ENCODE results near the gene CATSPERB. TPM values are rescaled to one million over a fixed set of nuclear protein-coding genes. Genes with fewer than 3 reads are reported as not detected.
"Not testable (repeated sequence)": the region's sequence is repeated elsewhere in the genome, so short reads cannot be mapped to it uniquely, and the experiment has no call there.

CATSPERB gene
- total RNA-seq, 1 donor from 2014 or later = 3.0 TPM

- intact Hi-C loops (cut with DNase I) = no loop called here
- H3K27ac ChIP-seq = no peak overlapping the region
- H3K4me1 ChIP-seq = no peaks in the 10 kb centered on the region
- DNase-seq (no peak), ATAC-seq (peak; percentile 78)
- no peaks in the 10 kb centered on the region for H3K27me3 ChIP-seq
- TF ChIP-seq, protein P1, sequence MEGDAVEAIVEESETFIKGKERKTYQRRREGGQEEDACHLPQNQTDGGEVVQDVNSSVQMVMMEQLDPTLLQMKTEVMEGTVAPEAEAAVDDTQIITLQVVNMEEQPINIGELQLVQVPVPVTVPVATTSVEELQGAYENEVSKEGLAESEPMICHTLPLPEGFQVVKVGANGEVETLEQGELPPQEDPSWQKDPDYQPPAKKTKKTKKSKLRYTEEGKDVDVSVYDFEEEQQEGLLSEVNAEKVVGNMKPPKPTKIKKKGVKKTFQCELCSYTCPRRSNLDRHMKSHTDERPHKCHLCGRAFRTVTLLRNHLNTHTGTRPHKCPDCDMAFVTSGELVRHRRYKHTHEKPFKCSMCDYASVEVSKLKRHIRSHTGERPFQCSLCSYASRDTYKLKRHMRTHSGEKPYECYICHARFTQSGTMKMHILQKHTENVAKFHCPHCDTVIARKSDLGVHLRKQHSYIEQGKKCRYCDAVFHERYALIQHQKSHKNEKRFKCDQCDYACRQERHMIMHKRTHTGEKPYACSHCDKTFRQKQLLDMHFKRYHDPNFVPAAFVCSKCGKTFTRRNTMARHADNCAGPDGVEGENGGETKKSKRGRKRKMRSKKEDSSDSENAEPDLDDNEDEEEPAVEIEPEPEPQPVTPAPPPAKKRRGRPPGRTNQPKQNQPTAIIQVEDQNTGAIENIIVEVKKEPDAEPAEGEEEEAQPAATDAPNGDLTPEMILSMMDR (IDR thresholded peaks at IDR 0.05) = no peak
- no peak overlapping the region for H3K4me3 ChIP-seq
- no peaks in the 10 kb centered on the region for H3K36me3 ChIP-seq
- no peaks in the 10 kb centered on the region for H3K9me3 ChIP-seq
Measured at GRCh38 chr14:91693346-91693745, 38.5 kb downstream of the CATSPERB start.

DNA sequence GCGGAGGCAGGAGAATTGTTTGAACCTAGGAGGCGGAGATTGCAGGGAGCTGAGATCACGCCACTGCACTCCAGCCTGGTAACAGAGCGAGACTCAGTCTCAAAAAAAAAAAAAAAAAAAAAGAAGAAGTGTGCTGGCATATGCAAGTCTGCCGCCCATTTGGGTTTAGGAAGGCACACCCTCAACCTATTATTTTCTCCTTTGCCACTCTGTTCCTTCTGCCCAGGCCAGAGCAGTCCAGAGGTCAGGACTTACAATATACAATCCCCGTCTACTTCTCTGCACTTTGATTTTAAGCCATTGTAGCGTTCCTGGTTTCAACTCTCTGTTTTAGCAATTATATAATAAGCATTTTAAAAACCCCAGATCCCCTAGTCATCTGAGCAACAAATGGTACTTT is 39.8 kb downstream of the CATSPERB start:
- H3K36me3 ChIP-seq = no peaks in the 10 kb centered on the region
- no peaks in the 10 kb centered on the region for H3K4me1 ChIP-seq
- TF ChIP-seq, protein P1 (IDR thresholded peaks at IDR 0.05) = no peak
- no peaks in the 10 kb centered on the region for H3K27me3 ChIP-seq
- intact Hi-C loops (cut with DNase I) = no loop called here
- DNase-seq (no peak), ATAC-seq (peak; percentile 58)
- H3K27ac ChIP-seq = no peak overlapping the region
- H3K4me3 ChIP-seq = no peak overlapping the region
- H3K9me3 ChIP-seq = no peaks in the 10 kb centered on the region

DNA sequence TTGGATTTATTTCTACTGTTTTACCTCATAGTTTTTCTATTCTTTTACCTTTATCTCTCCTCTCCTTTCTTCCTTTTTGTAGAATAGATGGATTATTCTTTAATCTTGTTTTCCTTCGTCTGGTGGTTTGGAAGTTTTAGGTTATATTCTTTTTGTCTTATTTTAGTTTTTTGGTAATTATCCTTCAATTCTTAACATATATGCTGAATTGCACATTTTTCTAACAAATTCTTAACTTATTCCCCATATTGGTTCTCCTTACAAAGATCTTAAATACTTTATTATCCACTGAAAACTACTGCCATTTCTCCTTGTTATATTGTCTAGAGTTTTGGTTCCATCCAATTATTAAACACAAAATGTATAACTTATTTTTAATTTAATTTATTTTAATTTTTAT is 42.3 kb downstream of the CATSPERB start:
- TF ChIP-seq, protein P1 (IDR thresholded peaks at IDR 0.05) = no peak
- H3K9me3 ChIP-seq = no peaks in the 10 kb centered on the region
- no peak overlapping the region for H3K27ac ChIP-seq
- ATAC-seq (no peak), DNase-seq (no peak)
- H3K4me1 ChIP-seq = no peaks in the 10 kb centered on the region
- intact Hi-C loops (cut with DNase I) = no loop called here
- H3K27me3 ChIP-seq = no peaks in the 10 kb centered on the region
- H3K4me3 ChIP-seq = no peak overlapping the region
- no peaks in the 10 kb centered on the region for H3K36me3 ChIP-seq

GRCh38 chr14:91687436-91687835 is 44.5 kb downstream of the CATSPERB start:
- H3K36me3 ChIP-seq; ATAC-seq; DNase-seq; H3K27ac ChIP-seq; intact Hi-C loops (cut with DNase I); H3K4me1 ChIP-seq; H3K27me3 ChIP-seq; H3K4me3 ChIP-seq; H3K9me3 ChIP-seq: not testable (repeated sequence)

DNA sequence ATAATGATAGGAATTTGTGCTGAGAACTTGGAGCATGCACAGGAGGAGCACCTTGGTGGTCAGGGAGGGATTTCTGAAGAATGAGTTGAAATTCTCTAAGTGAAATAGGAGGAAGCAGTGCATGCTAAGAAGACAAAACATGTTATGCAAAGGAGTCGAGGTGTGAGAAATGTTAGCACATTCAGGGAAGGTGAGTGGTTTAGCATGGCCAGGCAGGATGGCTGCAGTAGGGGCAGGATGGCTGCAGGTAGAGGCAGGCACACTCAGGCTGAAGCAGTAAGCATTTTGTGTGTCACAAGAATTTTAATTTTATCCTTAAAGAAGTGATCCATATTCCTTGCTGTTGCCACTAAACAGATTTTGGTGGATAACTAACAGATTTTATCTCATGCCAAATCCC is 46.3 kb downstream of the CATSPERB start:
- intact Hi-C loops (cut with DNase I) = no loop called here

GRCh38 chr14:91681893-91682563 is 49.9 kb downstream of the CATSPERB start:
- H3K27ac ChIP-seq = no peak overlapping the region
- no peak overlapping the region for H3K4me3 ChIP-seq
- H3K36me3 ChIP-seq = no peaks in the 10 kb centered on the region
- no peak for ATAC-seq
- H3K9me3 ChIP-seq = no peaks in the 10 kb centered on the region
- H3K4me1 ChIP-seq = no peaks in the 10 kb centered on the region
- TF ChIP-seq, protein P1 (IDR thresholded peaks at IDR 0.05) = no peak
- intact Hi-C loops (cut with DNase I) = no loop called here
- no peaks in the 10 kb centered on the region for H3K27me3 ChIP-seq
- no peak for DNase-seq

More for the DNA sequence above, 46.3 kb downstream of the CATSPERB start:
- Histone ChIP-seq H3K4me1 (no peaks in the 10 kb centered on the region), H3K27me3 (no peaks in the 10 kb centered on the region), H3K27ac (no peak overlapping the region), H3K9me3 (no peaks in the 10 kb centered on the region), H3K36me3 (no peaks in the 10 kb centered on the region), H3K4me3 (no peak overlapping the region)
- ATAC-seq (no peak), DNase-seq (no peak)
- TF ChIP-seq, protein P1 (IDR thresholded peaks at IDR 0.05) = no peak

Data from upper lobe of right lung (tissue), 1 donor.